ENCODE data around the gene PTPRCAP.

GRCh38 chr11:67486481-67487195 lies 49.2 kb upstream of the PTPRCAP start:
- TF ChIP-seq, protein P1, sequence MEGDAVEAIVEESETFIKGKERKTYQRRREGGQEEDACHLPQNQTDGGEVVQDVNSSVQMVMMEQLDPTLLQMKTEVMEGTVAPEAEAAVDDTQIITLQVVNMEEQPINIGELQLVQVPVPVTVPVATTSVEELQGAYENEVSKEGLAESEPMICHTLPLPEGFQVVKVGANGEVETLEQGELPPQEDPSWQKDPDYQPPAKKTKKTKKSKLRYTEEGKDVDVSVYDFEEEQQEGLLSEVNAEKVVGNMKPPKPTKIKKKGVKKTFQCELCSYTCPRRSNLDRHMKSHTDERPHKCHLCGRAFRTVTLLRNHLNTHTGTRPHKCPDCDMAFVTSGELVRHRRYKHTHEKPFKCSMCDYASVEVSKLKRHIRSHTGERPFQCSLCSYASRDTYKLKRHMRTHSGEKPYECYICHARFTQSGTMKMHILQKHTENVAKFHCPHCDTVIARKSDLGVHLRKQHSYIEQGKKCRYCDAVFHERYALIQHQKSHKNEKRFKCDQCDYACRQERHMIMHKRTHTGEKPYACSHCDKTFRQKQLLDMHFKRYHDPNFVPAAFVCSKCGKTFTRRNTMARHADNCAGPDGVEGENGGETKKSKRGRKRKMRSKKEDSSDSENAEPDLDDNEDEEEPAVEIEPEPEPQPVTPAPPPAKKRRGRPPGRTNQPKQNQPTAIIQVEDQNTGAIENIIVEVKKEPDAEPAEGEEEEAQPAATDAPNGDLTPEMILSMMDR (IDR thresholded peaks at IDR 0.05; ENCODE audit: poor library complexity, severe bottlenecking): no peak
- no peak for TF ChIP-seq POLR2AphosphoS5 (IDR thresholded peaks at IDR 0.05)
- no peak for TF ChIP-seq EZH2 (IDR thresholded peaks at IDR 0.05; ENCODE audit: borderline replicate concordance, insufficient read depth, low read length, poor library complexity, severe bottlenecking)
- no peak for TF ChIP-seq EP300 (conservative IDR thresholded peaks at IDR 0.05; ENCODE audit: poor library complexity, severe bottlenecking)
- no peak for TF ChIP-seq TAF1 (IDR thresholded peaks at IDR 0.05; ENCODE audit: low read depth)
- TF ChIP-seq RAD21 (conservative IDR thresholded peaks at IDR 0.05): no peak
- TF ChIP-seq SMC3 (conservative IDR thresholded peaks at IDR 0.05; ENCODE audit: poor library complexity): no peak

All from neural cell (in vitro differentiated cells).